Upper lobe of left lung (tissue), 6 donors: ENCODE measurements around the gene ARHGAP42. TPM values are rescaled to one million over a fixed set of nuclear protein-coding genes. Genes with fewer than 3 reads are reported as not detected.

ENCODE experiments used
- ATAC-seq, 2 donors: fragments of 200-7000 bp; cut with Tn5 transposase; one replicate each; pipeline ENCODE4 v1.9.1; 2022; ENCODE audit warnings: mild to moderate bottlenecking in 2 of 2, moderate library complexity in 2 of 2; ENCODE audit not compliant: low FRiP score in 2 of 2
- DNase-seq, 2 donors: peaks; one replicate each; pipeline ENCODE4 v3.0.0-alpha.2; 2019 to 2020
- H3K27ac ChIP-seq, 4 donors: fragments of 200-600 bp; sonication (generic); one replicate each; pipeline ENCODE4 v1.5.1; 2016 to 2019
- H3K27me3 ChIP-seq, 4 donors: fragments of 200-600 bp; sonication (generic); one replicate each; pipeline ENCODE4 v1.5.1; 2017 to 2019
- H3K36me3 ChIP-seq, 4 donors: fragments of 200-600 bp; sonication (generic); one replicate each; pipeline ENCODE4 v1.5.1; 2016 to 2019
- H3K4me1 ChIP-seq, 4 donors: fragments of 200-600 bp; sonication (generic); one replicate each; pipeline ENCODE4 v1.5.1; 2018 to 2019
- H3K4me3 ChIP-seq, 4 donors: fragments of 200-600 bp; sonication (generic); one replicate each; pipeline ENCODE4 v1.5.1; 2017 to 2019; ENCODE audit warnings: mild to moderate bottlenecking in 2 of 4, moderate library complexity in 1 of 4
- H3K9me3 ChIP-seq, 4 donors: fragments of 200-600 bp; sonication (generic); one replicate each; pipeline ENCODE4 v1.5.1; 2018 to 2019
- EP300 ChIP-seq, 4 donors: sonication (generic); formaldehyde crosslinking; IDR thresholded peaks; one replicate each; pipeline ENCODE4 v1.5.1; 2017; ENCODE audit warnings: antibody characterized with exemption in 4 of 4, control low read depth in 2 of 4
- POLR2A ChIP-seq, 4 donors: fragments of 450-650 bp; IDR thresholded peaks; one replicate each; pipeline ENCODE4 v1.5.1; 2016 to 2017; ENCODE audit warnings: antibody characterized with exemption in 4 of 4, mild to moderate bottlenecking in 2 of 4
- POLR2AphosphoS5 ChIP-seq, 2 donors: sonication (generic); formaldehyde crosslinking; IDR thresholded peaks; one replicate each; pipeline ENCODE4 v1.5.1; 2017; ENCODE audit warnings: antibody characterized with exemption in 2 of 2
- WGBS, 2 donors: methylation state at CpG; one replicate each; pipeline ENCODE4 v1.1.5; 2017 to 2018; 5-methylcytosine and 5-hydroxymethylcytosine counted together
- total RNA-seq, 6 donors: library from RNA; depleted of rRNA in 4 of 6; stranded (reverse); fragments of >200 nt in 4 of 6; gene quantifications; one replicate each; pipeline versions ENCODE4 v1.1.0 to v1.2.1, GENCODE V29; 2016 to 2021
- TF ChIP-seq, protein P1 (sequence below), 6 experiments: fragments of 450-650 bp in 4 of 6; fragments of 200-600 bp in 2 of 6; sonication (generic) in 2 of 6; IDR thresholded peaks; one replicate each; pipeline ENCODE4 v1.5.1; 2016 to 2019; ENCODE audit warnings: antibody characterized with exemption in 6 of 6
- donor health status: DM: no; HTN: no; CAD: no; lungs with moderate emphysema.
- donor health status: DM: no; HTN: yes; CAD: no; lungs with severe emphysema.

ARHGAP42 gene
- total RNA-seq, 6 donors from 2014 or later, result 8.7 to 44.9 (median 23.6) TPM

DNA sequence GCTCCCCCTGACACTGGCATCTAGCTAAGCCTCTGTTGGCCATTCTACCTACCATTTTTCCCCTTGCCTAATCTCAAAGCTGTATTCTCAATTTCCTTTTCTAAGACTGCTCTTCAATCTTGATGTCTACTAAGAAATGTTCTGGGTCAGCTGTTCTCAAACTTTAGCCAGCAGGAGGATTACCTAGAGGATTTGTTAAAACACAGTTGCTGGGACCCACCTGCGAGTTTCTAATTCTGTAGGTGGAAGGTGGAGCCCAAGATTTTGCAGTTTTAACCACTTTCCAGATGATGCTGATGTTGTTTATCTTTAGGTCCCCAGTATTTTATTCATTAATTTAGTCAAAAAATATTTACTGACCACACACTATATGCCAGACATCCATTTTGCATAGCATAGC lies 9.3 kb upstream of the ARHGAP42 start:
- Histone ChIP-seq H3K4me3 (no peak overlapping the region), H3K27me3 (no peaks in the 10 kb centered on the region), H3K4me1 (peaks cover 0 to 3% (median 1%) of the 10 kb centered on the region in 4 donors), H3K27ac (no peak overlapping the region), H3K9me3 (no peaks in the 10 kb centered on the region), H3K36me3 (no peaks in the 10 kb centered on the region)
- DNase-seq (no peak), ATAC-seq (no peak)
- TF ChIP-seq POLR2A (IDR thresholded peaks at IDR 0.05) (no peak), POLR2AphosphoS5 (IDR thresholded peaks at IDR 0.05) (no peak), EP300 (IDR thresholded peaks at IDR 0.05) (no peak)
- TF ChIP-seq, protein P1, sequence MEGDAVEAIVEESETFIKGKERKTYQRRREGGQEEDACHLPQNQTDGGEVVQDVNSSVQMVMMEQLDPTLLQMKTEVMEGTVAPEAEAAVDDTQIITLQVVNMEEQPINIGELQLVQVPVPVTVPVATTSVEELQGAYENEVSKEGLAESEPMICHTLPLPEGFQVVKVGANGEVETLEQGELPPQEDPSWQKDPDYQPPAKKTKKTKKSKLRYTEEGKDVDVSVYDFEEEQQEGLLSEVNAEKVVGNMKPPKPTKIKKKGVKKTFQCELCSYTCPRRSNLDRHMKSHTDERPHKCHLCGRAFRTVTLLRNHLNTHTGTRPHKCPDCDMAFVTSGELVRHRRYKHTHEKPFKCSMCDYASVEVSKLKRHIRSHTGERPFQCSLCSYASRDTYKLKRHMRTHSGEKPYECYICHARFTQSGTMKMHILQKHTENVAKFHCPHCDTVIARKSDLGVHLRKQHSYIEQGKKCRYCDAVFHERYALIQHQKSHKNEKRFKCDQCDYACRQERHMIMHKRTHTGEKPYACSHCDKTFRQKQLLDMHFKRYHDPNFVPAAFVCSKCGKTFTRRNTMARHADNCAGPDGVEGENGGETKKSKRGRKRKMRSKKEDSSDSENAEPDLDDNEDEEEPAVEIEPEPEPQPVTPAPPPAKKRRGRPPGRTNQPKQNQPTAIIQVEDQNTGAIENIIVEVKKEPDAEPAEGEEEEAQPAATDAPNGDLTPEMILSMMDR (IDR thresholded peaks at IDR 0.05), result no peak
- whole genome bisulfite sequencing, 2 donors, result 85 to 93% methylated on average over 1 of the region's 1 CpG

- DNase-seq, result no peak
- H3K4me3 ChIP-seq, result no peak overlapping the region
- H3K9me3 ChIP-seq, result no peaks in the 10 kb centered on the region
- TF ChIP-seq EP300 (IDR thresholded peaks at IDR 0.05), result no peak
- TF ChIP-seq POLR2A (IDR thresholded peaks at IDR 0.05), result no peak
- TF ChIP-seq, protein P1 (IDR thresholded peaks at IDR 0.05), result no peak
- TF ChIP-seq POLR2AphosphoS5 (IDR thresholded peaks at IDR 0.05), result no peak
- H3K4me1 ChIP-seq, result peaks cover 0 to 3% (median 1%) of the 10 kb centered on the region in 4 donors
- 92 to 94% methylated on average over 7 of the region's 7 CpGs for WGBS, 2 donors
- no peaks in the 10 kb centered on the region for H3K36me3 ChIP-seq
- ATAC-seq, result no peak
- no peak overlapping the region for H3K27ac ChIP-seq
- H3K27me3 ChIP-seq, result no peaks in the 10 kb centered on the region
Measured at GRCh38 chr11:100680070-100680469, 7.0 kb upstream of the ARHGAP42 start.

DNA sequence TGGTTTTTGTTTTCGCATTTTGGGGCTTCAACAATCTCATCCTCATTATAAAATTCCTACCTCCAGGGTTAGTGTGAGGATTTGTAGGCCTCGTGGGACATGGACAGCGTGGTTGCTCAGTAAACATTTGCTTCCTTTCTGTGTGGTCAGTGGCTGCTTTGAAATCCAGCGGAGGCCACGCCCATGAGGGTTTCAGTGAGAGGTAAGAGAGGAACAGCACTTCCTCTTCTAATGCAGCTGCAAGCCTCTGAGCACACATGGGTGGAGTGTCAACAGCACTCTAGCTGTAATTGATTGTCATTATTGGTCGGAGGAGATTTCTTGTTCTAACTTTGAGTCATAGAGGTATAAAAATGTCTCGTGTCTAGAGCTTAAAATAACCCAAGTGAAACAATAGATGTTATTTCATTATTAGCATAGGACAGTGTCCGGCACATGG lies 6.0 kb upstream of the ARHGAP42 start:
- DNase-seq, result peak in 1 of 2 donors; percentile 60
- 25 to 33% methylated on average over 8 of the region's 8 CpGs for whole genome bisulfite sequencing, 2 donors
- no peaks in the 10 kb centered on the region for H3K36me3 ChIP-seq
- ATAC-seq, result peak in 1 of 2 donors; percentile 92
- H3K9me3 ChIP-seq, result no peaks in the 10 kb centered on the region
- TF ChIP-seq EP300 (IDR thresholded peaks at IDR 0.05), result no peak
- no peak for TF ChIP-seq POLR2A (IDR thresholded peaks at IDR 0.05)
- no peak for TF ChIP-seq POLR2AphosphoS5 (IDR thresholded peaks at IDR 0.05)
- TF ChIP-seq, protein P1 (IDR thresholded peaks at IDR 0.05), result no peak
- H3K4me3 ChIP-seq, result no peak overlapping the region
- peaks cover 0 to 3% (median 1%) of the 10 kb centered on the region in 4 donors for H3K4me1 ChIP-seq
- no peak overlapping the region for H3K27ac ChIP-seq
- H3K27me3 ChIP-seq, result no peaks in the 10 kb centered on the region

GRCh38 chr11:100682247-100682969 lies 4.7 kb upstream of the ARHGAP42 start:
- H3K4me1 ChIP-seq, result peaks cover 0 to 9% (median 5%) of the 10 kb centered on the region in 4 donors
- no peak overlapping the region for H3K4me3 ChIP-seq
- H3K27ac ChIP-seq, result no peak overlapping the region
- WGBS, 2 donors, result 60 to 69% methylated on average over 2 of the region's 2 CpGs
- no peak for TF ChIP-seq POLR2A (IDR thresholded peaks at IDR 0.05)
- TF ChIP-seq POLR2AphosphoS5 (IDR thresholded peaks at IDR 0.05), result no peak
- TF ChIP-seq, protein P1 (IDR thresholded peaks at IDR 0.05), result peak in 3 of 6 experiments; percentile 27 to 54 (median 38)
- TF ChIP-seq EP300 (IDR thresholded peaks at IDR 0.05), result no peak
- peak in 1 of 2 donors; percentile 33 for ATAC-seq
- H3K36me3 ChIP-seq, result no peaks in the 10 kb centered on the region
- DNase-seq, result no peak
- no peaks in the 10 kb centered on the region for H3K27me3 ChIP-seq
- H3K9me3 ChIP-seq, result no peaks in the 10 kb centered on the region
